Right lobe of liver (tissue), 6 donors: Measurements from ENCODE around the gene PPARA. TPM values are rescaled to one million over a fixed set of nuclear protein-coding genes. Genes with fewer than 3 reads are reported as not detected.

Experiments used
- ATAC-seq, 4 donors: fragments of 200-7000 bp; cut with Tn5 transposase; one replicate each; pipeline ENCODE4 v1.9.1; 2020; ENCODE audit warnings: mild to moderate bottlenecking in 4 of 4, moderate library complexity in 4 of 4
- DNase-seq, 3 donors: peaks; one replicate each; pipeline ENCODE4 v3.0.0-alpha.2; 2020
- H3K27ac ChIP-seq, 3 donors: fragments of 200-600 bp; one replicate each; pipeline ENCODE4 v1.8.0; 2022
- H3K27me3 ChIP-seq, 2 donors: fragments of 200-600 bp; one replicate each; pipeline ENCODE4 v1.8.0; 2022
- H3K36me3 ChIP-seq, 4 donors: fragments of 200-600 bp; sonication (generic) in 1 of 4; one replicate each; pipeline versions ENCODE4 v1.5.1 to v1.8.0; 2017 to 2022; ENCODE audit warnings: control low read depth in 1 of 4
- H3K4me1 ChIP-seq, 4 donors: fragments of 200-600 bp; sonication (generic) in 1 of 4; one replicate each; pipeline versions ENCODE4 v1.5.1 to v1.8.0; 2017 to 2022; ENCODE audit warnings: control low read depth in 1 of 4
- H3K4me3 ChIP-seq, 3 donors: fragments of 200-600 bp; one replicate each; pipeline ENCODE4 v1.8.0; 2022
- H3K9me3 ChIP-seq, 4 donors: fragments of 200-600 bp; sonication (generic) in 1 of 4; one replicate each; pipeline versions ENCODE4 v1.5.1 to v1.8.0; 2017 to 2022; ENCODE audit warnings: control low read depth in 1 of 4
- CTCF ChIP-seq, 4 donors: fragments of 200-600 bp in 3 of 4; fragments of 450-650 bp in 1 of 4; IDR thresholded peaks; one replicate each; pipeline versions ENCODE4 v1.5.1 to v1.8.0; 2016 to 2022; ENCODE audit warnings: antibody characterized with exemption in 4 of 4, mild to moderate bottlenecking in 2 of 4
- POLR2A ChIP-seq: fragments of 450-650 bp; IDR thresholded peaks from one replicate; pipeline ENCODE4 v1.6.1; 2017; ENCODE audit warnings: antibody characterized with exemption, mild to moderate bottlenecking
- WGBS: methylation state at CpG from one replicate; pipeline ENCODE4 v1.1.6; 2018; ENCODE audit warnings: low coverage, low lambda C conversion rate; ENCODE audit not compliant: insufficient coverage; ENCODE audit errors: missing lambda C conversion rate; 5-methylcytosine and 5-hydroxymethylcytosine counted together
- intact Hi-C, 2 donors: fragments of 100-400 bp; cut with DNase I; formaldehyde crosslinking; loops; one replicate each; pipeline versions ENCODE4 v1.11.2 to v1.14.1; 2022
- total RNA-seq, 6 experiments: library from RNA; depleted of rRNA in 2 of 6; stranded (reverse); fragments of >200 nt in 2 of 6; fragmentation: NEBNext Ultra II Directional in 3 of 6; extraction: Animal tissue kit (Norgen Biotek cat#: 25700) in 3 of 6; gene quantifications; one replicate each; pipeline versions ENCODE4 v1.1.0 to v1.2.4, GENCODE V29; 2016 to 2023
- donor health status: DM: no; HTN: yes; CAD: no.
- donor health status: DM: no; HTN: no; CAD: no.
- donor health status: DM: no; HTN: no; CAD: no.
- donor health status: DM: no; HTN: yes; CAD: no.
- donor health status: DM: no; HTN: yes; CAD: no.

PPARA gene
- total RNA-seq, 6 experiments from 2014 or later, result 64.4 to 152 (median 95.1) TPM

GRCh38 chr22:46113110-46113909 is 37.0 kb upstream of the PPARA start:
- no peak for TF ChIP-seq POLR2A
- no peak for TF ChIP-seq CTCF (IDR thresholded peaks at IDR 0.05)
- Histone ChIP-seq H3K9me3 (no peaks in the 10 kb centered on the region), H3K4me1 (peaks cover 0 to 34% (median 12%) of the 10 kb centered on the region in 4 donors), H3K4me3 (no peak overlapping the region), H3K27ac (no peak overlapping the region), H3K27me3 (no peaks in the 10 kb centered on the region), H3K36me3 (peaks cover 0 to 37% (median 13%) of the 10 kb centered on the region in 4 donors)
- intact Hi-C loops, result loop anchor here in 1 of 2 donors (5.0 kb wide), 1 partner anchor 106 kb away; no protein-coding TSS in a partner anchor
- no peak for DNase-seq
- ATAC-seq, result no peak
- 88% methylated on average over 6 of the region's 25 CpGs for WGBS

GRCh38 chr22:46113910-46114517 is 36.3 kb upstream of the PPARA start:
- intact Hi-C loops, result loop anchor here in 1 of 2 donors (5.0 kb wide), 1 partner anchor 107 kb away; no protein-coding TSS in a partner anchor
- DNase-seq, result no peak

GRCh38 chr22:46114518-46115387 is 35.6 kb upstream of the PPARA start:
- TF ChIP-seq POLR2A (no peak), CTCF (IDR thresholded peaks at IDR 0.05) (peak in 2 of 4 donors; percentile 21 to 25)
- ATAC-seq (peak; percentile 3 to 20 (median 10)), DNase-seq (no peak)
- H3K4me1 ChIP-seq, result peaks cover 0 to 19% (median 5%) of the 10 kb centered on the region in 4 donors
- no peak overlapping the region for H3K4me3 ChIP-seq
- H3K9me3 ChIP-seq, result no peaks in the 10 kb centered on the region
- H3K27ac ChIP-seq, result peak overlapping the region in 1 of 3 donors; percentile 24
- H3K36me3 ChIP-seq, result peaks cover 0 to 32% (median 13%) of the 10 kb centered on the region in 4 donors
- no peaks in the 10 kb centered on the region for H3K27me3 ChIP-seq
- 33% methylated on average over 3 of the region's 15 CpGs for WGBS
- intact Hi-C loops, result loop anchor here (5.0 kb wide), 1 partner anchor 107 kb away; no protein-coding TSS in a partner anchor

More at GRCh38 chr22:46113910-46114517, 36.3 kb upstream of the PPARA start:
- Histone ChIP-seq H3K36me3 (peaks cover 0 to 37% (median 13%) of the 10 kb centered on the region in 4 donors), H3K4me3 (no peak overlapping the region), H3K9me3 (no peaks in the 10 kb centered on the region), H3K4me1 (peaks cover 0 to 26% (median 8%) of the 10 kb centered on the region in 4 donors), H3K27ac (peak overlapping the region in 1 of 3 donors; percentile 24), H3K27me3 (no peaks in the 10 kb centered on the region)
- ATAC-seq, result no peak
- WGBS, result no CpG with 5 or more reads among the region's 21 CpGs
- no peak for TF ChIP-seq POLR2A
- TF ChIP-seq CTCF (IDR thresholded peaks at IDR 0.05), result no peak

- H3K36me3 ChIP-seq, result peaks cover 0 to 27% (median 11%) of the 10 kb centered on the region in 4 donors
- no peak overlapping the region for H3K27ac ChIP-seq
- no peak overlapping the region for H3K4me3 ChIP-seq
- ATAC-seq (no peak), DNase-seq (no peak)
- no peak for TF ChIP-seq POLR2A
- no peaks in the 10 kb centered on the region for H3K9me3 ChIP-seq
- intact Hi-C loops, result loop anchor here in 1 of 2 donors (5.0 kb wide), 1 partner anchor 108 kb away; no protein-coding TSS in a partner anchor
- no peaks in the 10 kb centered on the region for H3K27me3 ChIP-seq
- WGBS, result 67% methylated on average over 1 of the region's 4 CpGs
- peaks cover 0 to 17% (median 3%) of the 10 kb centered on the region in 4 donors for H3K4me1 ChIP-seq
Observed at GRCh38 chr22:46115388-46115678, 35.0 kb upstream of the PPARA start.
